GM12864 (cell line): ENCODE results near the gene NR2E3.

ENCODE experiments used
- DNase-seq: peaks from one replicate; pipeline ENCODE4 v3.0.0-alpha.2; 2011; ENCODE audit warnings: low read depth
- H3K4me3 ChIP-seq: 2 replicates; pipeline ENCODE4 v1.5.1; 2011; ENCODE audit warnings: mild to moderate bottlenecking, low read depth, low read length, control low read depth
- TF ChIP-seq, protein P1 (sequence below): IDR thresholded peaks from 2 replicates; pipeline ENCODE4 v1.5.1; 2011; ENCODE audit warnings: low read depth, mild to moderate bottlenecking, moderate library complexity, low read length, control low read depth, inconsistent platforms; ENCODE audit errors: missing control alignments

NR2E3 gene

GRCh38 chr15:71784719-71785118 is 25.6 kb upstream of the NR2E3 start:
- DNase-seq = no peak
- TF ChIP-seq, protein P1, sequence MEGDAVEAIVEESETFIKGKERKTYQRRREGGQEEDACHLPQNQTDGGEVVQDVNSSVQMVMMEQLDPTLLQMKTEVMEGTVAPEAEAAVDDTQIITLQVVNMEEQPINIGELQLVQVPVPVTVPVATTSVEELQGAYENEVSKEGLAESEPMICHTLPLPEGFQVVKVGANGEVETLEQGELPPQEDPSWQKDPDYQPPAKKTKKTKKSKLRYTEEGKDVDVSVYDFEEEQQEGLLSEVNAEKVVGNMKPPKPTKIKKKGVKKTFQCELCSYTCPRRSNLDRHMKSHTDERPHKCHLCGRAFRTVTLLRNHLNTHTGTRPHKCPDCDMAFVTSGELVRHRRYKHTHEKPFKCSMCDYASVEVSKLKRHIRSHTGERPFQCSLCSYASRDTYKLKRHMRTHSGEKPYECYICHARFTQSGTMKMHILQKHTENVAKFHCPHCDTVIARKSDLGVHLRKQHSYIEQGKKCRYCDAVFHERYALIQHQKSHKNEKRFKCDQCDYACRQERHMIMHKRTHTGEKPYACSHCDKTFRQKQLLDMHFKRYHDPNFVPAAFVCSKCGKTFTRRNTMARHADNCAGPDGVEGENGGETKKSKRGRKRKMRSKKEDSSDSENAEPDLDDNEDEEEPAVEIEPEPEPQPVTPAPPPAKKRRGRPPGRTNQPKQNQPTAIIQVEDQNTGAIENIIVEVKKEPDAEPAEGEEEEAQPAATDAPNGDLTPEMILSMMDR = peak; percentile 66
- H3K4me3 ChIP-seq = no peak overlapping the region

DNA sequence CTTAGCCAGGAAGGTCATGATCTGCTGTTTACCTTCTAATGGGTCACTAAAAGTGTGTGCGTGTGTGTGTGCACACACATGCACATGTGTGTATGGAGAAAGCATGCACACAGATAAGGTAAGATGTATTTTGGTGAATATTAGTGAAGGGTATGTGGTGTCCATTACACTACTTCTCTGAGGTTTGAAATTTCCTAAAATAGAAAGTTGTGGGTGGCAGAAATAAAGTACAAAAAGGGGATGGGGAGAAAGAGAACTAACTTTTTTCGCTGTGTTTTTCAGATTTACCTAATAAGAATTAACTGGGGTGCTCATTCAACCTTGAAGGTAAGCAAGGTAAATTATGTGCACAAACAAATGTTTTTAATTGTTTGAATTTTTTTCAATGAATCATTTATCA is 24.4 kb upstream of the NR2E3 start:
- TF ChIP-seq, protein P1 = no peak
- DNase-seq = no peak
- H3K4me3 ChIP-seq = no peak overlapping the region

DNA sequence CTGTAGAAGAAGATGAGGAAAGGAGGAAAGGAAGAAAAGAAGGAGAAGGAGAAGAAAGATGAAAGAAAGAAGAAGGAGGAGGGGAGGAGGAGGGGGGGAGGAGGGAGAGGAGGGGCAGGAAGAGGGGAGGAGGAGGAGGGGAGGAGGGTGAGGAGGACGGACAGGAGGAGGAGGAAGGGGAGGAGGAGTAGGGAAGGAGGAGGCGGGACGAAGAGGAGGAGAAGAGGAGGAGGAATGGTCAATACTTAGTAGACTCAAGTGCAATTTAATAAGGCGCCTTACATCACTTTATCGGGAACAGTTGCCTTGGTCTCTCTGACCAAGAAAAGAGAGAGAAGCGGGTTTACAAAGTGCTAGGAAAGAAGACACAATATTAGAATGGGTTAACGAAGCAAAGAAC is 23.7 kb upstream of the NR2E3 start:
- no peak for DNase-seq
- no peak overlapping the region for H3K4me3 ChIP-seq

DNA sequence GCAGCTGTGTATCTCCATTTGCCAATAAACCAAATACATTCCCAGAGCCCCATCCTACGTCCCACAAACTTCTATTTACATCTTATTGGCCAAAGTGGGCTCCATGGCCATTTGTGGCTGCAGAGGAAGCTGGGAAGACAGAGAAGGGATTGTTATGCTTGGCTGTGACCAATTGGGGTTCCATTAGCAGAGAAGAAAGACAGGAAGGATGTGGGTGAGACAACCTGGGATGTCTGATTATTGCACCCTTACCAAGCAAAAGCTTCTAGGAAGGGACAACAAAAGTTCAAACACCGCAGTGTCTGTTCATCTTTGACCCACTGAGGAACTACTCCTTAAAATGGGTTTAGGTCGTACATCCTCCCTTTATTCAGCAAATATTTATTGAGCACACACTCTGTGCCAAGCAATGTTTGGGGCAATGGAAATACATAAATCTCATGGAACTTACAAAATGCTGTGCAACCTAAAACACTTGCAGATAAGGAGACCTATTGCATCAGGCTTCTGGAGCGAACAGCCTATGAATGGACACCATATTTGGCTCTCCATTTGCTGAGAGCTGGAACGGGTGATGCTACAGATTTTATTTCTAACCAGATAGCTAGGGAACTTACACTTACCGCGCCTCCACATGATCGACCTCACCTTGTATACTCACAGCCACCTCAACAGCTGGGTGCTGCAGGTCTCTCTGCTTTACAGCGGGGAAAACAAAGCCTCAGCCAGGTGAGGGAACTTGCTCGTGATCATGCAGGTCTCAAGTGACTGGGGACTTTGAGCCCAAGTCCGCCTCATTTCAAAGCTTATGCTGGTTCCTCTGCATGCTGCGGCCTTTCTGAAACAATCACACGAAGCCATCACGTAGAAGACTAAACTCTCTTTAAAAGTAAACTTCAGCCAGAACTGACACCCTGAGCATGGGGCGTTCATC is 21.4 kb upstream of the NR2E3 start:
- TF ChIP-seq, protein P1 = no peak
- no peak overlapping the region for H3K4me3 ChIP-seq
- no peak for DNase-seq

More for the DNA sequence above, 23.7 kb upstream of the NR2E3 start:
- TF ChIP-seq, protein P1 = no peak

DNA sequence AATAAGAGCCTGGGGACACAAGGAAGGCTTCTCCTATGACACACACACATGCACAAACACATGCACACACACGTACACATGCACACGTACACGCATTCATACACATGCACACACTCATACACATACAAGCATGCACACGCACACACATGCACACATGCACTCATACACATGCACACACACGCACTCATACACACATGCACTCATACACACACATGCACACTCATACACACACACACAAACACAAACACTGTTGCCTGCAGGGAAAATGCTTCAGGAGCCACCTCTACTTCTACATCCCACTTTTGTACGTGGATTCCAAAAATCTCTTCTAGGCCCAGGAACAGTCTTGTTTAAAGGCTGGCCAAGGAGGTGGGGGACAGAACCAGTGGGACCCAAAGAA is 20.7 kb upstream of the NR2E3 start:
- DNase-seq = no peak
- TF ChIP-seq, protein P1 = no peak
- no peak overlapping the region for H3K4me3 ChIP-seq

DNA sequence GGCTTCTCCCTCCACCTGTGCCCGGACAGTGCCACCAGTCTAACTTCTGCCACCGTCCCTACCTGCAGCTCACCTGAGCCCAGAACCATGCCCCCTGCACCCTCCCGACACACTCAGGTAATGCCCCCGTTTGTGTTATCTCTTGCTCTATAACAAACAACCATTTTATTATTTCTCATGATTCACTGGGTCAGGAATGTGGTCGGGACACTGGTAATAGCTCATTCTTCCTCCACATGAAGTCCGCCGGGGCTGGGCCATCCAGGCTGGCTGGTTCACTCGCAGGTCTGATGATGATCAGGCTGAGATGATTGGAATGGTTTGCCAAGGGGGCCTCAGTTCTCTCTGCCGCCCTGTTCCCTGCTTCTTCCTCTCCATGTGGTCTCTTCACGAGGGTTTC is 20.3 kb upstream of the NR2E3 start:
- no peak for DNase-seq
- TF ChIP-seq, protein P1 = no peak
- H3K4me3 ChIP-seq = no peak overlapping the region

- no peak overlapping the region for H3K4me3 ChIP-seq
- no peak for DNase-seq
- TF ChIP-seq, protein P1 = no peak
Measured at GRCh38 chr15:71791975-71792374, 18.4 kb upstream of the NR2E3 start.
